ENCODE measurements around the gene GGT6.

GGT6 gene

GRCh38 chr17:4553669-4554068, 6.7 kb downstream of the GGT6 start:
- no peaks in the 10 kb centered on the region for H3K9me3 ChIP-seq (ENCODE audit: control insufficient read depth, insufficient read depth, low read depth, low read length)
- POLR2A ChIA-PET, result no interaction called here
- H3K27ac ChIP-seq (ENCODE audit: extremely low read depth, low read depth, low read length), result no peak overlapping the region
- peaks cover 30 to 58% of the 10 kb centered on the region in 2 experiments for H3K36me3 ChIP-seq (ENCODE audit: control insufficient read depth in 2 of 2, insufficient read depth in 1 of 2, low read length in 2 of 2)
- CTCF ChIA-PET, result interaction anchor here (0.6 to 4.2 kb wide), 4 partner anchors 11 to 314 kb away, joined by 3 to 32 read pairs (median 4); no protein-coding TSS in a partner anchor
- H3K4me3 ChIP-seq (ENCODE audit: low read depth, low read length), result no peak overlapping the region
- H3K4me1 ChIP-seq (ENCODE audit: control insufficient read depth, insufficient read depth, low read length), result peaks cover 6% of the 10 kb centered on the region; the same call in 1 of the 2 replicates
- TF ChIP-seq ZNF530 (tag by site-specific recombination; IDR thresholded peaks at IDR 0.05; ENCODE audit: low read depth) (no peak), ZBTB8A (tag by site-specific recombination; IDR thresholded peaks at IDR 0.05) (no peak), ZNF391 (tag by site-specific recombination; IDR thresholded peaks at IDR 0.05; ENCODE audit: borderline replicate concordance, low read depth) (no peak), KLF9 (tag by site-specific recombination; IDR thresholded peaks at IDR 0.05; ENCODE audit: low read depth) (no peak), SETDB1 (IDR thresholded peaks at IDR 0.05; ENCODE audit: insufficient read length, low read length) (no peak), ZNF624 (tag by site-specific recombination; IDR thresholded peaks at IDR 0.05) (no peak), ZNF2 (tag by site-specific recombination; IDR thresholded peaks at IDR 0.05) (no peak), ZNF501 (tag by site-specific recombination; IDR thresholded peaks at IDR 0.05) (no peak), ZNF138 (tag by site-specific recombination; IDR thresholded peaks at IDR 0.05; ENCODE audit: borderline replicate concordance) (no peak), ZNF354C (tag by site-specific recombination; IDR thresholded peaks at IDR 0.05; ENCODE audit: borderline replicate concordance, low read depth) (no peak), PBX3 (CRISPR knock-in tag; IDR thresholded peaks at IDR 0.05) (no peak), RBAK (tag by site-specific recombination; IDR thresholded peaks at IDR 0.05) (no peak), ZNF114 (tag by site-specific recombination; IDR thresholded peaks at IDR 0.05) (no peak), ZNF623 (tag by site-specific recombination; IDR thresholded peaks at IDR 0.05) (no peak), ZNF529 (tag by site-specific recombination; IDR thresholded peaks at IDR 0.05; ENCODE audit: insufficient replicate concordance) (no peak), ZNF184 (tag by site-specific recombination; IDR thresholded peaks at IDR 0.05) (no peak)

GRCh38 chr17:4551796-4552525, 8.4 kb downstream of the GGT6 start:
- Histone ChIP-seq H3K27ac (ENCODE audit: extremely low read depth, low read depth, low read length) (no peak overlapping the region), H3K36me3 (ENCODE audit: control insufficient read depth in 2 of 2, insufficient read depth in 1 of 2, low read length in 2 of 2) (peaks cover 35 to 75% of the 10 kb centered on the region in 2 experiments), H3K4me3 (ENCODE audit: low read depth, low read length) (no peak overlapping the region), H3K9me3 (ENCODE audit: control insufficient read depth, insufficient read depth, low read depth, low read length) (no peaks in the 10 kb centered on the region), H3K4me1 (ENCODE audit: control insufficient read depth, insufficient read depth, low read length) (peaks cover 6% of the 10 kb centered on the region; the same call in 1 of the 2 replicates)
- CTCF ChIA-PET, result interaction anchor here (1.2 to 3.0 kb wide), 3 partner anchors 15 to 150 kb away, joined by 3 to 13 read pairs (median 6); no protein-coding TSS in a partner anchor
- POLR2A ChIA-PET, result interaction anchor here (1.3 kb wide), 1 partner anchor 13 kb away, joined by 4 read pairs; no protein-coding TSS in a partner anchor
- no peak for TF ChIP-seq ZNF791 (tag by site-specific recombination; IDR thresholded peaks at IDR 0.05)
- no peak for TF ChIP-seq ZNF610 (tag by site-specific recombination; IDR thresholded peaks at IDR 0.05; ENCODE audit: borderline replicate concordance)
- no peak for TF ChIP-seq ZNF571 (tag by site-specific recombination; IDR thresholded peaks at IDR 0.05)
- TF ChIP-seq ZBTB8A (tag by site-specific recombination; IDR thresholded peaks at IDR 0.05), result no peak
- no peak for TF ChIP-seq ZSCAN18 (tag by site-specific recombination; IDR thresholded peaks at IDR 0.05)
- TF ChIP-seq ZNF169 (tag by site-specific recombination; IDR thresholded peaks at IDR 0.05), result no peak
- TF ChIP-seq ZNF639 (tag by site-specific recombination; IDR thresholded peaks at IDR 0.05), result no peak
- no peak for TF ChIP-seq PBX3 (CRISPR knock-in tag; IDR thresholded peaks at IDR 0.05)
- TF ChIP-seq HOXA7 (CRISPR knock-in tag; IDR thresholded peaks at IDR 0.05; ENCODE audit: borderline replicate concordance), result no peak
- no peak for TF ChIP-seq ZNF335 (tag by site-specific recombination; conservative IDR thresholded peaks at IDR 0.05)
- no peak for TF ChIP-seq ZSCAN23 (tag by site-specific recombination; IDR thresholded peaks at IDR 0.05)
- no peak for TF ChIP-seq ZBTB44 (tag by site-specific recombination; IDR thresholded peaks at IDR 0.05)

Data from HEK293 (cell line).